ENCODE results near the gene BACE1-AS. TPM values are rescaled to one million over a fixed set of nuclear protein-coding genes. Genes with fewer than 3 reads are reported as not detected.

Gene BACE1-AS
- total RNA-seq, 1 experiment from 2014 or later, result 5.1 TPM

GRCh38 chr11:117300773-117301172, 9.6 kb downstream of the BACE1-AS start:
- Histone ChIP-seq H3K27me3 (ENCODE audit: control insufficient read depth, insufficient read depth, low read length) (no peaks in the 10 kb centered on the region), H3K4me3 (ENCODE audit: insufficient read depth, low read depth, low read length) (no peak overlapping the region), H3K36me3 (replicated peaks; ENCODE audit: control insufficient read depth, insufficient read depth, low read length) (no peaks in the 10 kb centered on the region; the same call in 1 of the 2 replicates)
- DNase-seq, result no peak

GRCh38 chr11:117302228-117302627, 11.1 kb downstream of the BACE1-AS start:
- H3K4me3 ChIP-seq (ENCODE audit: insufficient read depth, low read depth, low read length), result no peak overlapping the region
- H3K27me3 ChIP-seq (ENCODE audit: control insufficient read depth, insufficient read depth, low read length), result no peaks in the 10 kb centered on the region
- DNase-seq, result no peak
- no peaks in the 10 kb centered on the region for H3K36me3 ChIP-seq (replicated peaks; ENCODE audit: control insufficient read depth, insufficient read depth, low read length)

- no peak for DNase-seq
- H3K36me3 ChIP-seq (replicated peaks; ENCODE audit: control insufficient read depth, insufficient read depth, low read length), result no peaks in the 10 kb centered on the region
- H3K27me3 ChIP-seq (ENCODE audit: control insufficient read depth, insufficient read depth, low read length), result no peaks in the 10 kb centered on the region
- no peak overlapping the region for H3K4me3 ChIP-seq (ENCODE audit: insufficient read depth, low read depth, low read length)
Measured at GRCh38 chr11:117303101-117303500, 12.0 kb downstream of the BACE1-AS start.

- Histone ChIP-seq H3K36me3 (replicated peaks; ENCODE audit: control insufficient read depth, insufficient read depth, low read length) (no peaks in the 10 kb centered on the region), H3K27me3 (ENCODE audit: control insufficient read depth, insufficient read depth, low read length) (no peaks in the 10 kb centered on the region), H3K4me3 (ENCODE audit: insufficient read depth, low read depth, low read length) (no peak overlapping the region)
- peak; percentile 24 for DNase-seq
Measured at GRCh38 chr11:117303646-117304315, 12.6 kb downstream of the BACE1-AS start.

GRCh38 chr11:117305145-117305544, 14.0 kb downstream of the BACE1-AS start:
- Histone ChIP-seq H3K27me3 (ENCODE audit: control insufficient read depth, insufficient read depth, low read length) (no peaks in the 10 kb centered on the region), H3K36me3 (replicated peaks; ENCODE audit: control insufficient read depth, insufficient read depth, low read length) (no peaks in the 10 kb centered on the region), H3K4me3 (ENCODE audit: insufficient read depth, low read depth, low read length) (no peak overlapping the region)
- DNase-seq, result no peak

- H3K36me3 ChIP-seq (replicated peaks; ENCODE audit: control insufficient read depth, insufficient read depth, low read length), result no peaks in the 10 kb centered on the region
- H3K27me3 ChIP-seq (ENCODE audit: control insufficient read depth, insufficient read depth, low read length), result no peaks in the 10 kb centered on the region
- no peak for DNase-seq
- no peak overlapping the region for H3K4me3 ChIP-seq (ENCODE audit: insufficient read depth, low read depth, low read length)
Measured at GRCh38 chr11:117309310-117309709, 18.2 kb downstream of the BACE1-AS start.

GRCh38 chr11:117313091-117313490, 21.9 kb downstream of the BACE1-AS start:
- Histone ChIP-seq H3K36me3 (replicated peaks; ENCODE audit: control insufficient read depth, insufficient read depth, low read length) (no peaks in the 10 kb centered on the region), H3K27me3 (ENCODE audit: control insufficient read depth, insufficient read depth, low read length) (peaks cover 4% of the 10 kb centered on the region; the same call in 1 of the 2 replicates), H3K4me3 (ENCODE audit: insufficient read depth, low read depth, low read length) (no peak overlapping the region)
- no peak for DNase-seq

- Histone ChIP-seq H3K27me3 (ENCODE audit: control insufficient read depth, insufficient read depth, low read length) (peaks cover 4% of the 10 kb centered on the region; the same call in 1 of the 2 replicates), H3K36me3 (replicated peaks; ENCODE audit: control insufficient read depth, insufficient read depth, low read length) (no peaks in the 10 kb centered on the region), H3K4me3 (ENCODE audit: insufficient read depth, low read depth, low read length) (no peak overlapping the region)
- DNase-seq, result peak; percentile 23
Measured at GRCh38 chr11:117313828-117314768, 23.0 kb downstream of the BACE1-AS start.

- DNase-seq, result peak; percentile 63
- peaks cover 4% of the 10 kb centered on the region; the same call in 1 of the 2 replicates for H3K27me3 ChIP-seq (ENCODE audit: control insufficient read depth, insufficient read depth, low read length)
- peak overlapping the region; percentile 59 for H3K4me3 ChIP-seq (ENCODE audit: insufficient read depth, low read depth, low read length)
- H3K36me3 ChIP-seq (replicated peaks; ENCODE audit: control insufficient read depth, insufficient read depth, low read length), result no peaks in the 10 kb centered on the region
Measured at GRCh38 chr11:117314840-117315239, 23.7 kb downstream of the BACE1-AS start.

GRCh38 chr11:117315285-117316196, 24.4 kb downstream of the BACE1-AS start:
- Histone ChIP-seq H3K4me3 (ENCODE audit: insufficient read depth, low read depth, low read length) (peak overlapping the region; percentile 59), H3K36me3 (replicated peaks; ENCODE audit: control insufficient read depth, insufficient read depth, low read length) (no peaks in the 10 kb centered on the region), H3K27me3 (ENCODE audit: control insufficient read depth, insufficient read depth, low read length) (peaks cover 4% of the 10 kb centered on the region; the same call in 1 of the 2 replicates)
- no peak for DNase-seq

GRCh38 chr11:117316197-117316961, 25.2 kb downstream of the BACE1-AS start, which contains the start of gene BACE1:
Gene BACE1 (minus strand): TSS chr11:117316256. CDS start chr11:117315795, 461 bp downstream.
- peaks cover 4% of the 10 kb centered on the region; the same call in 1 of the 2 replicates for H3K27me3 ChIP-seq (ENCODE audit: control insufficient read depth, insufficient read depth, low read length)
- peak; percentile 96 for DNase-seq
- H3K36me3 ChIP-seq (replicated peaks; ENCODE audit: control insufficient read depth, insufficient read depth, low read length), result no peaks in the 10 kb centered on the region
- H3K4me3 ChIP-seq (ENCODE audit: insufficient read depth, low read depth, low read length), result peak within 1 kb of the TSS; percentile 59

GRCh38 chr11:117318738-117319137, 27.6 kb downstream of the BACE1-AS start:
- DNase-seq, result no peak
- no peaks in the 10 kb centered on the region for H3K36me3 ChIP-seq (replicated peaks; ENCODE audit: control insufficient read depth, insufficient read depth, low read length)
- peaks cover 4% of the 10 kb centered on the region; the same call in 1 of the 2 replicates for H3K27me3 ChIP-seq (ENCODE audit: control insufficient read depth, insufficient read depth, low read length)
- H3K4me3 ChIP-seq (ENCODE audit: insufficient read depth, low read depth, low read length), result no peak overlapping the region

GRCh38 chr11:117319214-117319840, 28.2 kb downstream of the BACE1-AS start:
- DNase-seq, result no peak
- Histone ChIP-seq H3K36me3 (replicated peaks; ENCODE audit: control insufficient read depth, insufficient read depth, low read length) (no peaks in the 10 kb centered on the region), H3K4me3 (ENCODE audit: insufficient read depth, low read depth, low read length) (no peak overlapping the region), H3K27me3 (ENCODE audit: control insufficient read depth, insufficient read depth, low read length) (peaks cover 4% of the 10 kb centered on the region; the same call in 1 of the 2 replicates)
